Stomach (tissue), 4 donors: ENCODE results near the gene EME1.

ENCODE experiments used
- POLR2A ChIP-seq, 4 donors: fragments of 450-650 bp; IDR thresholded peaks; one replicate each; pipeline ENCODE4 v1.6.1; 2016; ENCODE audit warnings: antibody characterized with exemption in 4 of 4, control low read depth in 2 of 4, mild to moderate bottlenecking in 1 of 4, moderate library complexity in 1 of 4
- POLR2AphosphoS5 ChIP-seq, 3 donors: sonication (generic); formaldehyde crosslinking; IDR thresholded peaks; one replicate each; pipeline ENCODE4 v1.6.1; 2016; ENCODE audit warnings: antibody characterized with exemption in 3 of 3
- TF ChIP-seq, protein P1 (sequence below), 7 experiments: fragments of 450-650 bp in 4 of 7; fragments of 200-600 bp in 3 of 7; sonication (generic) in 3 of 7; IDR thresholded peaks; one replicate each; pipeline ENCODE4 v1.5.1; 2016 to 2019; ENCODE audit warnings: antibody characterized with exemption in 7 of 7, control low read depth in 2 of 7, mild to moderate bottlenecking in 1 of 7

DNA sequence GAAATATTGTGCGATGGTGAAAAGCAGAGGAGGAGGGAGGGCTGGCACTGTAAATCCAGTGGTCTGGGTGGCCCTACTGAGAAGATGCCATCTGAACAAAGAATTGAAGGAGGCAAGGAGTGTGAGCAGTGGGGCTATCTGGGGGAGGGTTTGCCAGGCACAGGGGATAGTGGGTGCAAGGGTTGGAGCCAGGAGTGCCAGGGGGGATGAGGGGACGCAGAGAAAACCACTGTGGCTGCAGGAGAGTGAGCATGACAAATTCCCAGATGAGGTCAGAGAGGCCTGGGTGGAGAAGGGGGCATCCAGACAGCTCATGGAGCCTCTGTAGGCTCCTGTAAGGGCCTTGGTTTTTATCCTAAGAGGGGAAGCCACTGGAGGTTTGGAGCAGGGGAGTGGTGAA lies 22.3 kb upstream of the EME1 start:
- TF ChIP-seq, protein P1, sequence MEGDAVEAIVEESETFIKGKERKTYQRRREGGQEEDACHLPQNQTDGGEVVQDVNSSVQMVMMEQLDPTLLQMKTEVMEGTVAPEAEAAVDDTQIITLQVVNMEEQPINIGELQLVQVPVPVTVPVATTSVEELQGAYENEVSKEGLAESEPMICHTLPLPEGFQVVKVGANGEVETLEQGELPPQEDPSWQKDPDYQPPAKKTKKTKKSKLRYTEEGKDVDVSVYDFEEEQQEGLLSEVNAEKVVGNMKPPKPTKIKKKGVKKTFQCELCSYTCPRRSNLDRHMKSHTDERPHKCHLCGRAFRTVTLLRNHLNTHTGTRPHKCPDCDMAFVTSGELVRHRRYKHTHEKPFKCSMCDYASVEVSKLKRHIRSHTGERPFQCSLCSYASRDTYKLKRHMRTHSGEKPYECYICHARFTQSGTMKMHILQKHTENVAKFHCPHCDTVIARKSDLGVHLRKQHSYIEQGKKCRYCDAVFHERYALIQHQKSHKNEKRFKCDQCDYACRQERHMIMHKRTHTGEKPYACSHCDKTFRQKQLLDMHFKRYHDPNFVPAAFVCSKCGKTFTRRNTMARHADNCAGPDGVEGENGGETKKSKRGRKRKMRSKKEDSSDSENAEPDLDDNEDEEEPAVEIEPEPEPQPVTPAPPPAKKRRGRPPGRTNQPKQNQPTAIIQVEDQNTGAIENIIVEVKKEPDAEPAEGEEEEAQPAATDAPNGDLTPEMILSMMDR (IDR thresholded peaks at IDR 0.05) = no peak
- TF ChIP-seq POLR2A (IDR thresholded peaks at IDR 0.05) = no peak
- TF ChIP-seq POLR2AphosphoS5 (IDR thresholded peaks at IDR 0.05) = no peak
